Peyer's patch (tissue), 4 donors: Measurements from ENCODE around the gene MGAT3. TPM values are rescaled to one million over a fixed set of nuclear protein-coding genes. Genes with fewer than 3 reads are reported as not detected.

Experiments used
- DNase-seq, 3 donors: peaks; one replicate each; pipeline ENCODE4 v3.0.0-alpha.2; 2017 to 2019
- H3K27ac ChIP-seq, 4 donors: fragments of 200-600 bp; sonication (generic); one replicate each; pipeline ENCODE4 v1.5.1; 2016 to 2019
- H3K27me3 ChIP-seq, 2 donors: fragments of 200-600 bp; sonication (generic); one replicate each; pipeline ENCODE4 v1.5.1; 2019
- H3K36me3 ChIP-seq, 3 donors: fragments of 200-600 bp; sonication (generic); one replicate each; pipeline ENCODE4 v1.5.1; 2016 to 2019
- H3K4me1 ChIP-seq, 4 donors: fragments of 200-600 bp; sonication (generic); one replicate each; pipeline ENCODE4 v1.5.1; 2016 to 2019
- H3K4me3 ChIP-seq, 4 donors: fragments of 200-600 bp; sonication (generic); 1 replicate in 3 of 4; 2 replicates in 1 of 4; pipeline ENCODE4 v1.5.1; 2016 to 2019; ENCODE audit warnings: mild to moderate bottlenecking in 1 of 4
- H3K9me3 ChIP-seq, 4 donors: fragments of 200-600 bp; sonication (generic); one replicate each; pipeline ENCODE4 v1.5.1; 2016 to 2019; ENCODE audit warnings: mild to moderate bottlenecking in 1 of 4
- POLR2A ChIP-seq, 2 donors: fragments of 450-650 bp; IDR thresholded peaks; one replicate each; pipeline ENCODE4 v1.5.1; 2017; ENCODE audit warnings: antibody characterized with exemption in 2 of 2, mild to moderate bottlenecking in 2 of 2, moderate library complexity in 2 of 2
- total RNA-seq, 4 donors: library from RNA; depleted of rRNA; stranded (reverse); fragments of >200 nt; gene quantifications; one replicate each; pipeline ENCODE4 v1.1.0, GENCODE V29; 2016
- TF ChIP-seq, protein P1 (sequence below), 6 experiments: fragments of 450-650 bp in 4 of 6; fragments of 200-600 bp in 2 of 6; sonication (generic) in 1 of 6; IDR thresholded peaks; one replicate each; pipeline ENCODE4 v1.5.1; 2017 to 2019; ENCODE audit warnings: antibody characterized with exemption in 6 of 6, mild to moderate bottlenecking in 3 of 6, moderate library complexity in 1 of 6

Gene MGAT3
- total RNA-seq, 4 donors from 2014 or later, result 5.0 to 53.7 (median 49.6) TPM

GRCh38 chr22:39462443-39463221 lies 5.8 kb downstream of the MGAT3 start:
- DNase-seq, result peak in 1 of 3 donors; percentile 46
- Histone ChIP-seq H3K4me3 (no peak overlapping the region), H3K9me3 (no peaks in the 10 kb centered on the region), H3K27me3 (peaks cover 0 to 12% of the 10 kb centered on the region in 2 donors), H3K27ac (peak overlapping the region; percentile 2 to 64 (median 18)), H3K4me1 (peaks cover 0 to 36% (median 20%) of the 10 kb centered on the region in 4 donors), H3K36me3 (no peaks in the 10 kb centered on the region)
- TF ChIP-seq, protein P1, sequence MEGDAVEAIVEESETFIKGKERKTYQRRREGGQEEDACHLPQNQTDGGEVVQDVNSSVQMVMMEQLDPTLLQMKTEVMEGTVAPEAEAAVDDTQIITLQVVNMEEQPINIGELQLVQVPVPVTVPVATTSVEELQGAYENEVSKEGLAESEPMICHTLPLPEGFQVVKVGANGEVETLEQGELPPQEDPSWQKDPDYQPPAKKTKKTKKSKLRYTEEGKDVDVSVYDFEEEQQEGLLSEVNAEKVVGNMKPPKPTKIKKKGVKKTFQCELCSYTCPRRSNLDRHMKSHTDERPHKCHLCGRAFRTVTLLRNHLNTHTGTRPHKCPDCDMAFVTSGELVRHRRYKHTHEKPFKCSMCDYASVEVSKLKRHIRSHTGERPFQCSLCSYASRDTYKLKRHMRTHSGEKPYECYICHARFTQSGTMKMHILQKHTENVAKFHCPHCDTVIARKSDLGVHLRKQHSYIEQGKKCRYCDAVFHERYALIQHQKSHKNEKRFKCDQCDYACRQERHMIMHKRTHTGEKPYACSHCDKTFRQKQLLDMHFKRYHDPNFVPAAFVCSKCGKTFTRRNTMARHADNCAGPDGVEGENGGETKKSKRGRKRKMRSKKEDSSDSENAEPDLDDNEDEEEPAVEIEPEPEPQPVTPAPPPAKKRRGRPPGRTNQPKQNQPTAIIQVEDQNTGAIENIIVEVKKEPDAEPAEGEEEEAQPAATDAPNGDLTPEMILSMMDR (IDR thresholded peaks at IDR 0.05), result no peak
- TF ChIP-seq POLR2A (IDR thresholded peaks at IDR 0.05), result no peak

DNA sequence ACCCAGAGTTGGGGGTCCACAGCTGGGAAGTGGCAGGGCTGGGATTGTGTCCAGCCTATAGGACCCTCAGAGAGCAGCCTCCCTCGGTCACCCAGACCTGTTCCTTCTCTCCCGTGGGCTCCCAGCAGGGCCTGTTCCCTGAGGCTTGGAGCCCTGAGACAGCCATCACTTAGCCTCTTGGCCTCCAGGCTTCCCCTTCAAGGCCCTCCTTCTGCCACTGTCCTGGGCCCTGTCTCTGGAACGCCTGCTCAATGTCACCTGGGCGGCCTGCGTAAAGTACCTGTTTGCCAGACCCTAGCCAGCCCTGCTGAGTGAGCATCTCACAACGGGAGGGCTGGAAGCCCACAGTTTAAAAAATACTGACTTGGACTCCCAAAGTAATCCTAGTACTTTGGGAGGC lies 6.5 kb downstream of the MGAT3 start:
- DNase-seq, result peak in 1 of 3 donors; percentile 44
- Histone ChIP-seq H3K4me1 (peaks cover 4 to 40% (median 20%) of the 10 kb centered on the region in 4 donors), H3K27me3 (peaks cover 0 to 5% of the 10 kb centered on the region in 2 donors), H3K36me3 (no peaks in the 10 kb centered on the region), H3K9me3 (no peaks in the 10 kb centered on the region), H3K4me3 (no peak overlapping the region), H3K27ac (peak overlapping the region in 3 of 4 donors; percentile 2 to 64 (median 22))
- TF ChIP-seq POLR2A (IDR thresholded peaks at IDR 0.05), result no peak
- TF ChIP-seq, protein P1 (IDR thresholded peaks at IDR 0.05), result no peak

- no peaks in the 10 kb centered on the region for H3K9me3 ChIP-seq
- H3K27me3 ChIP-seq, result no peaks in the 10 kb centered on the region
- no peaks in the 10 kb centered on the region for H3K36me3 ChIP-seq
- H3K4me3 ChIP-seq, result no peak overlapping the region
- H3K4me1 ChIP-seq, result peaks cover 7 to 44% (median 22%) of the 10 kb centered on the region in 4 donors
- peak in 1 of 3 donors; percentile 39 for DNase-seq
- H3K27ac ChIP-seq, result peak overlapping the region in 2 of 4 donors; percentile 38 to 95
- no peak for TF ChIP-seq POLR2A (IDR thresholded peaks at IDR 0.05)
- TF ChIP-seq, protein P1 (IDR thresholded peaks at IDR 0.05), result no peak
These were observed 7.1 kb downstream of the MGAT3 start for GRCh38 chr22:39463931-39464390.

DNA sequence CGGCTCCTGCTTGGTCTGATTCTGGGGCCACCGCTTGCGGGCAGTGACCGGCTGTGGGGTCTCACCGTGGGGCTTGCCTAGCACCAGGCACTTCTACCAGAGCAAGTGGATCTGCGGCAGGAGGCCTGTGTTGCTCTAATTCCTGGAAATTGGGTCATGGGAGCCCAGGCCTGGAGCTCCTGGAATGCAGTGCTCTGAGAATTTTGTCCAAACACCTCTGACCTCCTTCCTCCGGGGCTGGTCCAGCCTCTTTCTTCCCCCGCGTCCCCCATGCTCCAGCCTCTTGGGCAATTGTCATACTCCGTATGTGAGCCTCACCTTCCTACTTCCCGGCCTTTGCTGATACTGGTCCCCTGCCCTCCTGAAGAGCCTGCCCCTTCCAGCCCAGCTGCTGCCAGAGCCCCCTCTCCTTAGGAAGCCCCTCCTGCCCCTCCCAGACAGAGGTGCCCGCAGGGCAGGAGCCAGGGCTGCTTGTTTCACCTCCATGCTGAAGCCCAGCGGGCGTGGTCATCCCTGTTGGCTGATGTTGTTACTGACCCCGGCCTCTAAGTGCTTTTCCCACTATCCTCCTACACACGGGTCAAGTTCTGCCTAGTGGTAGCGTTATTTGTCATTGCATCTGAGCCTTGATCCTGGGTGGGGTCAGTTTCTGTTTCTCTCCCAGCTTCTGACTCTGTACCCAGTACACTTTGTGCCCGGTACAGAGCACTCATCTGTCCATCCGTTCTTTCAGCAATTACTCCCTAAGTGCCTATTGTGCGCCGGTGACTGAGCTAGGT lies 9.6 kb downstream of the MGAT3 start:
- peak in 2 of 3 donors; percentile 77 to 85 for DNase-seq
- Histone ChIP-seq H3K9me3 (no peaks in the 10 kb centered on the region), H3K27ac (peak overlapping the region; percentile 78 to 95 (median 86)), H3K36me3 (no peaks in the 10 kb centered on the region), H3K27me3 (no peaks in the 10 kb centered on the region), H3K4me1 (peaks cover 7 to 55% (median 29%) of the 10 kb centered on the region in 4 donors), H3K4me3 (no peak overlapping the region)
- peak; percentile 67 to 77 for TF ChIP-seq POLR2A (IDR thresholded peaks at IDR 0.05)
- TF ChIP-seq, protein P1 (IDR thresholded peaks at IDR 0.05), result peak in 1 of 6 experiments; percentile 34

- H3K27me3 ChIP-seq, result no peaks in the 10 kb centered on the region
- no peak overlapping the region for H3K4me3 ChIP-seq
- peaks cover 7 to 65% (median 36%) of the 10 kb centered on the region in 4 donors for H3K4me1 ChIP-seq
- DNase-seq, result no peak
- H3K36me3 ChIP-seq, result no peaks in the 10 kb centered on the region
- H3K9me3 ChIP-seq, result no peaks in the 10 kb centered on the region
- H3K27ac ChIP-seq, result peak overlapping the region; percentile 78 to 98 (median 91)
- no peak for TF ChIP-seq POLR2A (IDR thresholded peaks at IDR 0.05)
- TF ChIP-seq, protein P1 (IDR thresholded peaks at IDR 0.05), result no peak
These were observed 10.6 kb downstream of the MGAT3 start for GRCh38 chr22:39467390-39467895.
